BLaER1 treated with 17β-estradiol and CSF1 and Interleukin-3, amounts not matched to agents 10 nM and 100 nM (cell line): ENCODE measurements around the gene ZNF664.

Experiments used
- H3K27ac ChIP-seq, 11 experiments: shearing (Covaris generic); formaldehyde crosslinking; 2 replicates each; pipeline ENCODE4 v1.8.1; 2022
- H3K27me3 ChIP-seq, 11 experiments: shearing (Covaris generic); formaldehyde crosslinking; 2 replicates each; pipeline ENCODE4 v1.8.1; 2022
- H3K36me3 ChIP-seq, 11 experiments: shearing (Covaris generic); formaldehyde crosslinking; 2 replicates each; pipeline ENCODE4 v1.8.1; 2022
- H3K4me1 ChIP-seq, 10 experiments: shearing (Covaris generic); formaldehyde crosslinking; 2 replicates each; pipeline ENCODE4 v1.8.1; 2022
- H3K4me2 ChIP-seq, 11 experiments: shearing (Covaris generic); formaldehyde crosslinking; 2 replicates each; pipeline ENCODE4 v1.8.1; 2022
- H3K4me3 ChIP-seq, 10 experiments: shearing (Covaris generic); formaldehyde crosslinking; 2 replicates each; pipeline ENCODE4 v1.8.1; 2022
- H3K9ac ChIP-seq, 11 experiments: shearing (Covaris generic); formaldehyde crosslinking; 2 replicates each; pipeline ENCODE4 v1.8.1; 2022
- H3K9me3 ChIP-seq, 11 experiments: shearing (Covaris generic); formaldehyde crosslinking; replicated peaks in 1 of 11; 2 replicates each; pipeline ENCODE4 v1.8.1; 2022
- H4K20me1 ChIP-seq, 11 experiments: shearing (Covaris generic); formaldehyde crosslinking; 2 replicates each; pipeline ENCODE4 v1.8.1; 2022
- Cebpa-rat ChIP-seq, 11 experiments: shearing (Covaris generic); IDR thresholded peaks; 2 replicates each; pipeline ENCODE4 v1.8.1; 2022

Gene ZNF664

DNA sequence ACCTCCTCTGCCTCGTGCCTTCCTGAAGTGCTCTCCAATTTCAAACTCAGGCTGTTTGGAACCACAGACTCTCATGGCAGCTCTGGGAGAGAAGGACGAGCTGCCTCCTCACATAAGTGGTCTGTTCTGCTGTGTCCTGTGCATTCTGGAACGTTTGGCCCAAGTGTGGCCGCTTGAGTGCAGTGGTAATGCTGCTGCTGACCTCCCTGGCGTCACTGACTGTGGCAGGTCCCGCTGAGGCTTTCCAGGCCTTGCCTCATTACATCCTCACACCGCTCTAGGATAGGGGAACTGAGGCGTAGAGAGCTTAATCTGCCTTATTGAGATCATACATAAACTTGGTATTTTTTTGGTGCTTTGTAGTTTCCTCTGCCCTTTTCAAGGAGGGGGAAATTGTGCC is 14.6 kb upstream of the ZNF664 start:
- no peak overlapping the region for H3K27ac ChIP-seq
- no peaks in the 10 kb centered on the region for H3K27me3 ChIP-seq
- H3K36me3 ChIP-seq: 0 out of 22 replicates have a peak, but pooled peaks cover 0 to 6% (median 0%) of the 10 kb centered on the region in 11 experiments
- H3K4me3 ChIP-seq: no peak overlapping the region
- no peak overlapping the region for H3K4me2 ChIP-seq
- H4K20me1 ChIP-seq: peaks cover 0 to 45% (median 17%) of the 10 kb centered on the region in 11 experiments; a peak in 12 of 22 replicates
- H3K9me3 ChIP-seq: no peaks in the 10 kb centered on the region
- TF ChIP-seq Cebpa-rat (IDR thresholded peaks at IDR 0.05): no peak
- H3K4me1 ChIP-seq: peaks cover 0 to 14% (median 2%) of the 10 kb centered on the region in 10 experiments; a peak in 3 of 20 replicates
- H3K9ac ChIP-seq: no peak overlapping the region

DNA sequence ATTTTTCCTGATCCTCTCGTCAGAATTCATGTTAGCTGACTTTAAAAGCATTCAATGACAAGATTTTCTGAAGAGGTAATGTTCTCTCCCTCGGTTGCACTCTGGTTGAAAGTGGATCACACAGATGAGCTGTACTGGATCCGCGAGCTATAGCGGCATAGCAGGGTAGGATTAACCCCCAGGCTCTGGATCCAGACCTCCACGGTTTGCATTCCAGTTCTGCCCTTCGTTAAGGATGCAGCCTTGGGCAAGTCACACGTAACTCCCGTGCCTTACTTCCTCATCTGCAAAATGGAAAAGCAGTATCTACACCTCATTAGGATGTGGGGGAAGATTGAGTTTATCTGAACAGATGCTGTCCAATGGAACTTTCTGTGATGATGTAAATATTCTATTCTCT is 14.1 kb upstream of the ZNF664 start:
- Histone ChIP-seq H3K4me1 (peaks cover 0 to 14% (median 2%) of the 10 kb centered on the region in 10 experiments; a peak in 3 of 20 replicates), H3K9ac (no peak overlapping the region), H3K27me3 (no peaks in the 10 kb centered on the region), H3K4me3 (no peak overlapping the region), H4K20me1 (peaks cover 0 to 49% (median 17%) of the 10 kb centered on the region in 11 experiments; a peak in 12 of 22 replicates), H3K36me3 (0 out of 22 replicates have a peak, but pooled peaks cover 0 to 6% (median 0%) of the 10 kb centered on the region in 11 experiments), H3K4me2 (no peak overlapping the region), H3K9me3 (no peaks in the 10 kb centered on the region), H3K27ac (no peak overlapping the region)
- no peak for TF ChIP-seq Cebpa-rat (IDR thresholded peaks at IDR 0.05)

DNA sequence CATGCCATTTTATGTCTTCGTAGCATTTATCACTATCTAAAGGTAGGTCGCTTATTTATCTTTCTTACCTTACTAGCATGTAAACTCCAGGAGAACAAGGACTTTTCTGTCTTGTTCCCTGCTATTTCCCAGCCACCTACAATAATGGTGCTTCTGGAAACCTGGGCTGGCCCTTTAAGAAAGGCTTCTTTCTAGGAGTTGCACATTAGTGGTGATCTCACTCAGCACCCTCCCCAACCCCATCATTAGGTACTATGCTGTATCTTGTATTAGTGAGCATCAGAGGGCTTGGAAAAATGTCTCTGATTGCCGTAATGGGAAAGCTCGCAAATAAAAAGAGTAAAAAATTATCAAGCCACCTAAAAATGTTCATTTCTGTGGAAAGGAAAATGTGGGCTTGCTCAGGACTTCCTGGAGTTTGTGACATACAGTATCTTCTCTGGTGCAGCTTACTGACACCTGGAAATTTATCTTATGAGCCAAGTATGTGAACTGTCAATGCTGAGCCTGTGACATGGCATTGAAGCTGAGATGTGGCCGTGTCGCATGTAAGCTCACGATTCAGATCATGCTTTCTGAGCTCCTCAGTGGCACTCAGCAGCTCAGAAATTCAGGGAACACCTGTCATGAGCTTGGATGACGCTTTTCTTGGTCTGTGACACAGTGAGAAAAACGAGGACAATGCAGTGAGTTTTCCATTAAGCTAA is 12.8 kb upstream of the ZNF664 start:
- H4K20me1 ChIP-seq: peaks cover 0 to 42% (median 17%) of the 10 kb centered on the region in 11 experiments; a peak in 12 of 22 replicates
- H3K9me3 ChIP-seq: no peaks in the 10 kb centered on the region
- no peak for TF ChIP-seq Cebpa-rat (IDR thresholded peaks at IDR 0.05)
- H3K36me3 ChIP-seq: 0 out of 22 replicates have a peak, but pooled peaks cover 0 to 6% (median 0%) of the 10 kb centered on the region in 11 experiments
- H3K9ac ChIP-seq: no peak overlapping the region
- peaks cover 0 to 14% (median 2%) of the 10 kb centered on the region in 10 experiments; a peak in 3 of 20 replicates for H3K4me1 ChIP-seq
- no peaks in the 10 kb centered on the region for H3K27me3 ChIP-seq
- no peak overlapping the region for H3K27ac ChIP-seq
- no peak overlapping the region for H3K4me2 ChIP-seq
- H3K4me3 ChIP-seq: no peak overlapping the region

DNA sequence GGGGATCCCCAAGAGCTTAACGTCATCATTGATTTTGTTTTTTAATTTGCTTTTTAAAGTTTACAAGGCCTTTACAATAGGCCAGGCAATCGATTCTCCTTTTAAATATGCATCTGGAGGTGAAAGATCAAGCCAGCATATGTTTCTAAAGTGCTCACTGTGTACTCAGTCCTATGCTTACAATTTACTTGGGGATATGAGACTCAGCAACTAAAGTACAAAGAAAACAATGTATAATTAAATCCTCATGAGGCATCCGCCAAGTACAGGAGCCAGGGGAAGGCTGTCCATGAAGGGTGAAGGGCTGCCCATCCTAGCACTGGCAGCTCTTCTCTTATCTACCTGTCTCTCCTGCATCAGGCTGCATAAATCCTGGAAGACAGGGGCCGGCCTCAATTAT is 12.2 kb upstream of the ZNF664 start:
- no peak overlapping the region for H3K9ac ChIP-seq
- peaks cover 0 to 49% (median 17%) of the 10 kb centered on the region in 11 experiments; a peak in 12 of 22 replicates for H4K20me1 ChIP-seq
- H3K4me2 ChIP-seq: no peak overlapping the region
- H3K27ac ChIP-seq: no peak overlapping the region
- H3K4me3 ChIP-seq: no peak overlapping the region
- peaks cover 0 to 14% (median 2%) of the 10 kb centered on the region in 10 experiments; a peak in 3 of 20 replicates for H3K4me1 ChIP-seq
- no peak for TF ChIP-seq Cebpa-rat (IDR thresholded peaks at IDR 0.05)
- H3K36me3 ChIP-seq: peaks cover 0 to 6% (median 0%) of the 10 kb centered on the region in 11 experiments; a peak in 1 of 22 replicates
- no peaks in the 10 kb centered on the region for H3K9me3 ChIP-seq
- H3K27me3 ChIP-seq: no peaks in the 10 kb centered on the region

DNA sequence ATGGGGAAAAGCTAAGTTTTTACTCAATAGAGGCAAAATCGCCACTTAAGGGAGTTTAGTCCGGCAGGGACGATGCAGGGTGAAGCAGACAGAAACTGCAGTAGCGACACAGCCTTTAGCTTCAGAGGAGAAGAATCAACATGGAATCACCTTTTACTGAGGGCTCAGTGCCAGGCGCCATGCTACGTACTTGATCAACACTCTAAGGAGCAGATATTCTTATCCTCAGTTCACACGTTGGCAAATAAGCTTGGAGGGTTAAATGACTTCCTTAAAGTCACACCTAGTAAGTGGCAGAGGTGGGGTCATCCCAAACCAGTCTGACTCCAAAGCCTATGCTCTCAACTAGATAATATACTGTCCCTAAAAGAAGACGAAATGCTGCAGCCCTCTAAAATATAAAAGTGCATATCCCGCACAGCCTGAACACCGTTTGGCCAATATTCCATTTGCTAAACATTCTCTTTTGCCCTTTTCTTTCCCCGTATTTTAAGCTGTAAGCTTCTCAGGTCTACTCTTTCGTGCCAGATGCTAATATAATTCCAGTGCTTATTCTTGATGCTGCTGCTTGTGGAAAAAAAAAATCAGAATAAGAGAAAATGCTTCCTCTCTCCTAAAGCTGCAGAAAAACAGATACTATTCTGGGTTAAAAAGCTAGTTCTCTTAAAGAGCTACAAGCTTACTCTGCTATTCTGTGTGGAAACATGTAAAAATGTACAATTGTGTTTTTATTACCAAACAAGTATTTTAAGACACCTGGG is 11.2 kb upstream of the ZNF664 start:
- H3K4me2 ChIP-seq: no peak overlapping the region
- H3K27ac ChIP-seq: no peak overlapping the region
- no peaks in the 10 kb centered on the region for H3K9me3 ChIP-seq
- TF ChIP-seq Cebpa-rat (IDR thresholded peaks at IDR 0.05): no peak
- H3K4me1 ChIP-seq: peaks cover 0 to 14% (median 3%) of the 10 kb centered on the region in 10 experiments; a peak in 3 of 20 replicates
- H3K27me3 ChIP-seq: no peaks in the 10 kb centered on the region
- H3K36me3 ChIP-seq: peaks cover 0 to 14% (median 0%) of the 10 kb centered on the region in 11 experiments; a peak in 1 of 22 replicates
- H4K20me1 ChIP-seq: peaks cover 0 to 58% (median 21%) of the 10 kb centered on the region in 11 experiments; a peak in 13 of 22 replicates
- H3K9ac ChIP-seq: no peak overlapping the region
- H3K4me3 ChIP-seq: no peak overlapping the region

DNA sequence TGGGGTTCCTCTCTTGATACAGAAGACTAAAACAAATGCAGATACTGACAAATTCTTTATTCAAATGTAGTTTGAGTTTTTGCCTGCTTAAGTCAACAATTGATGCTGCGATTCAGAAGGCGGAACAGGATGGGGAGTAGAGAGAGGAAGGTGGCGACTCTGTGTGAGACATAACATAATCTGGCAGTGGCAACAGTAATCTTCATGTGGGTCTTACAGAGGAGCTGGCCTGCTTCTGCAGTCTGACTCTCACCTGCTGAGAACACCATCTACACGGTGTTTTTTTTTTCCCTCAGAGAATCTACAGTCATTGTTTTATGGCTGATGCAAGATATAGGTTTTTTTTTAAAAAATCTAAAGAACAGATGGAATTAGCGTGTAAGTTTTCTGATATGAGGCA is 10.5 kb upstream of the ZNF664 start:
- Histone ChIP-seq H3K4me2 (no peak overlapping the region), H3K27ac (no peak overlapping the region), H3K27me3 (no peaks in the 10 kb centered on the region), H3K9me3 (no peaks in the 10 kb centered on the region), H4K20me1 (peaks cover 0 to 66% (median 24%) of the 10 kb centered on the region in 11 experiments; a peak in 13 of 22 replicates), H3K4me1 (peaks cover 0 to 17% (median 10%) of the 10 kb centered on the region in 10 experiments; a peak in 8 of 20 replicates), H3K36me3 (peaks cover 0 to 19% (median 0%) of the 10 kb centered on the region in 11 experiments; a peak in 2 of 22 replicates), H3K4me3 (no peak overlapping the region), H3K9ac (0 out of 22 replicates have a peak overlapping the region, but pooled peaks of 1 of the 11 experiments have one; percentile 8)
- TF ChIP-seq Cebpa-rat (IDR thresholded peaks at IDR 0.05): no peak

DNA sequence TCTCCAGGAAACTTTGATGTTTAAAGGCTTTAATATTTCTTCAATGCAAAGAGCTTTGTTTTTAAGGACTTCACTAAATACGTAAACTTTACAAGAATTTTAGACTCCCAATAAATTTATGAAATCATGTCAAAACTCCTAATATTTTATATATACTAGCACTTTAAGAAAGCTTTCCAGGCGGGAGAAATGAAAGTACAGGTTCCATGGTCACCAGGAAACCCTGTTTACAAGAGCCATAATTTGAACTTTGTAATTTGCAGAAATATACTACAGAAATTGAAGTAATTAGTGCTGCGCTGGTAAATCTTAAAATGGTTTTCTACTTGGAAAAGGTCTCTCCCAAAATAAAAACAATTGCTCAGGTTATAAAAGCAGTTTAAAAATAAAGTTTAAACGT is 9.2 kb upstream of the ZNF664 start:
- H3K4me1 ChIP-seq: peaks cover 0 to 14% (median 12%) of the 10 kb centered on the region in 10 experiments; a peak in 8 of 20 replicates
- no peaks in the 10 kb centered on the region for H3K27me3 ChIP-seq
- H3K9ac ChIP-seq: no peak overlapping the region
- TF ChIP-seq Cebpa-rat (IDR thresholded peaks at IDR 0.05): no peak
- no peak overlapping the region for H3K27ac ChIP-seq
- H3K4me2 ChIP-seq: no peak overlapping the region
- peaks cover 0 to 79% (median 38%) of the 10 kb centered on the region in 11 experiments; a peak in 13 of 22 replicates for H4K20me1 ChIP-seq
- no peaks in the 10 kb centered on the region for H3K9me3 ChIP-seq
- H3K4me3 ChIP-seq: no peak overlapping the region
- peaks cover 0 to 26% (median 0%) of the 10 kb centered on the region in 11 experiments; a peak in 2 of 22 replicates for H3K36me3 ChIP-seq

DNA sequence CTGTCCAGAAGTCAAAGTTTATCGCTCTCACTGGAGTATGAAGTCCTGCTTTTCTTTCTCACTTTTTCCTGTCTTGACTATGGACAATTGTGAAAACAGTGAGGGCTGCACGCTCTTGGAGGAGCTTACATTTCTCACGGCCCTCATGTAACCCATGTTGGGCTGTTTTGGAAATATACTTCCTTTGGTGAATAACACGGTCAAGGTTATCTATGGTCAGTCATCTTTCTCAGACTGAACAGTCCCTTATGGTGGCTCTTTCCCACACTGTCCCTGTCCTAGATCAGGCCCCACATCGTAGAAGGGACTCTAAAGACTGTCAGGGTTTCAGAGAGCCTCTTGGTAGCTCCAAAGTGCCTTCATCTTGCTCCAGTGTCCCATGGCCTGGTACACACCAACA is 7.6 kb upstream of the ZNF664 start:
- H3K9ac ChIP-seq: no peak overlapping the region
- no peak overlapping the region for H3K4me3 ChIP-seq
- H3K4me2 ChIP-seq: no peak overlapping the region
- TF ChIP-seq Cebpa-rat (IDR thresholded peaks at IDR 0.05): no peak
- H3K27me3 ChIP-seq: peaks cover 0 to 2% (median 0%) of the 10 kb centered on the region in 11 experiments; a peak in 3 of 22 replicates
- H4K20me1 ChIP-seq: peaks cover 0 to 92% (median 53%) of the 10 kb centered on the region in 11 experiments; a peak in 15 of 22 replicates
- no peaks in the 10 kb centered on the region for H3K9me3 ChIP-seq
- peaks cover 0 to 14% (median 12%) of the 10 kb centered on the region in 10 experiments; a peak in 11 of 20 replicates for H3K4me1 ChIP-seq
- H3K27ac ChIP-seq: no peak overlapping the region
- peaks cover 0 to 26% (median 0%) of the 10 kb centered on the region in 11 experiments; a peak in 2 of 22 replicates for H3K36me3 ChIP-seq
